GM12878 (cell line): ENCODE results near the gene SLC39A11. TPM values are rescaled to one million over a fixed set of nuclear protein-coding genes. Genes with fewer than 3 reads are reported as not detected.

Experiments
- ATAC-seq: fragments of 200-7000 bp; cut with Tn5 transposase; 3 replicates; pipeline ENCODE4 v1.9.1; 2020; ENCODE audit warnings: mild to moderate bottlenecking, moderate library complexity
- BruUV-seq: library from RNA; stranded (reverse); fragments of 400-500 nt; replicated peaks from 2 replicates; lab custom pipeline; 2021; lab: Mats Ljungman, UMichigan
- CTCF ChIA-PET: fragments of 300-600 bp; sonication (Branson Sonifier 250); formaldehyde crosslinking; extraction: SDS; loops from one replicate; lab custom pipeline; 2021; ENCODE audit warnings: inconsistent platforms; lab: Yijun Ruan, JAX
- POLR2A ChIA-PET: fragments of 350-600 bp; formaldehyde crosslinking; extraction: SDS; loops from one replicate; lab custom pipeline; 2021; ENCODE audit warnings: inconsistent platforms; lab: Charles Lee
- RAD21 ChIA-PET: fragments of 300-600 bp; sonication (Branson Sonifier 250); formaldehyde crosslinking; loops from one replicate; lab custom pipeline; 2023; ENCODE audit warnings: antibody characterized with exemption; ENCODE audit not compliant: unreplicated experiment; lab: Charles Lee
- SMC1A ChIA-PET: fragments of 300-600 bp; sonication (Branson Sonifier 250); formaldehyde crosslinking; loops from one replicate; lab custom pipeline; 2023; ENCODE audit not compliant: unreplicated experiment, uncharacterized antibody; lab: Charles Lee
- DNase-seq: peaks from one replicate; pipeline ENCODE4 v3.0.0-alpha.2; 2011; ENCODE audit warnings: low read depth, low spot score
- FAIRE-seq: peaks from 3 replicates; lab custom pipeline; 2011; peaks lifted over from hg19 to GRCh38; lab: Jason Lieb, UNC
- H2AFZ ChIP-seq: 2 replicates; pipeline ENCODE4 v1.6.0; 2011; ENCODE audit warnings: low read depth, low read length, control low read depth; ENCODE audit not compliant: control insufficient read depth
- H3K27ac ChIP-seq: 2 replicates; pipeline ENCODE4 v1.5.1; 2011; ENCODE audit warnings: control low read depth; ENCODE audit not compliant: control insufficient read depth, insufficient read depth
- H3K27me3 ChIP-seq, 2 experiments: replicated peaks in 1 of 2; 2 replicates each; pipeline versions ENCODE4 v1.6.0 to v1.6.1; 2011; ENCODE audit warnings: low read length in 1 of 2; ENCODE audit not compliant: control insufficient read depth in 2 of 2, insufficient read depth in 2 of 2
- H3K36me3 ChIP-seq, 2 experiments: 2 replicates each; pipeline ENCODE4 v1.5.1; 2011; ENCODE audit warnings: low read length in 1 of 2; ENCODE audit not compliant: control insufficient read depth in 2 of 2, insufficient read depth in 2 of 2
- H3K4me1 ChIP-seq: 2 replicates; pipeline ENCODE4 v1.6.1; 2011; ENCODE audit warnings: mild to moderate bottlenecking, low read length, moderate library complexity, mixed read lengths; ENCODE audit not compliant: control insufficient read depth, insufficient read depth
- H3K4me2 ChIP-seq: 2 replicates; pipeline ENCODE4 v1.6.0; 2011; ENCODE audit warnings: control low read depth; ENCODE audit not compliant: control insufficient read depth, insufficient read depth
- H3K4me3 ChIP-seq: fragments of 200-600 bp; sonication (generic); 2 replicates; pipeline ENCODE4 v1.5.1; 2016
- H3K79me2 ChIP-seq: 2 replicates; pipeline ENCODE4 v1.6.0; 2011; ENCODE audit warnings: low read length; ENCODE audit not compliant: control insufficient read depth, insufficient read depth
- H3K9ac ChIP-seq: 2 replicates; pipeline ENCODE4 v1.8.0; 2011; ENCODE audit warnings: low read length, control low read depth, mixed read lengths; ENCODE audit not compliant: control insufficient read depth, insufficient read depth
- H3K9me3 ChIP-seq: replicated peaks from 3 replicates; pipeline ENCODE4 v1.5.1; 2011; ENCODE audit warnings: mild to moderate bottlenecking, low read length; ENCODE audit not compliant: control insufficient read depth, insufficient read depth
- H4K20me1 ChIP-seq: 2 replicates; pipeline ENCODE4 v1.6.0; 2011; ENCODE audit not compliant: control insufficient read depth, insufficient read depth
- CHD2 ChIP-seq: IDR thresholded peaks from 2 replicates; pipeline ENCODE4 v1.6.1; 2011; ENCODE audit warnings: low read depth, low read length, improper control_type of control experiment, borderline replicate concordance
- CHD4 ChIP-seq: fragments of 200-600 bp; sonication (generic); IDR thresholded peaks from 2 replicates; pipeline ENCODE4 v1.6.1; 2016; ENCODE audit warnings: mild to moderate bottlenecking
- GABPA ChIP-seq: IDR thresholded peaks from 2 replicates; pipeline ENCODE4 v1.6.1; 2014; ENCODE audit warnings: antibody characterized with exemption, low read depth, mild to moderate bottlenecking, inconsistent platforms
- IRF5 ChIP-seq: fragments of 450-650 bp; IDR thresholded peaks from 2 replicates; pipeline ENCODE4 v1.6.1; 2017; ENCODE audit warnings: borderline replicate concordance
- MEF2B ChIP-seq: fragments of 450-650 bp; IDR thresholded peaks from 2 replicates; pipeline ENCODE4 v1.6.1; 2018; ENCODE audit warnings: mild to moderate bottlenecking, moderate library complexity; ENCODE audit not compliant: partially characterized antibody, poor library complexity, severe bottlenecking
- PKNOX1 ChIP-seq: fragments of 450-650 bp; IDR thresholded peaks from 2 replicates; pipeline ENCODE4 v1.6.1; 2016; ENCODE audit warnings: mild to moderate bottlenecking
- POLR2AphosphoS5 ChIP-seq: IDR thresholded peaks from 2 replicates; pipeline ENCODE4 v1.6.1; 2011; ENCODE audit warnings: mild to moderate bottlenecking, low read length, inconsistent platforms
- WRNIP1 ChIP-seq: IDR thresholded peaks from 2 replicates; pipeline ENCODE4 v1.6.1; 2011; ENCODE audit warnings: low read depth, low read length, improper control_type of control experiment, borderline replicate concordance
- WGBS: methylation state at CpG from one replicate; pipeline ENCODE4 v1.1.6; 2016; ENCODE audit warnings: low lambda C conversion rate; ENCODE audit not compliant: insufficient replicate concordance, insufficient coverage; ENCODE audit errors: missing lambda C conversion rate; 5-methylcytosine and 5-hydroxymethylcytosine counted together
- in situ Hi-C: fragments of 300-500 bp; cut with MboI; formaldehyde crosslinking; loops from 9 replicates; pipeline ENCODE4 v1.14.3; 2018; ENCODE audit warnings: mixed read lengths
- intact Hi-C: fragments of 100-400 bp; cut with micrococcal nuclease; formaldehyde crosslinking; loops from one replicate; pipeline ENCODE4 v1.14.2; 2022; ENCODE audit not compliant: unreplicated experiment
- polyA plus RNA-seq, 11 experiments: library from polyadenylated mRNA; depleted of rRNA in 4 of 11; unstranded in 6 of 11; stranded (reverse) in 5 of 11; fragments of >200 nt; fragmentation: Nextera tagmentation in 4 of 11; fragmentation: Illumina TruSeq in 1 of 11; extraction: Ambion mirVana in 4 of 11; extraction: Trizol in 1 of 11; gene quantifications; 1 replicate in 1 of 11; 2 replicates in 10 of 11; pipeline versions ENCODE4 v1.2.1 to v1.2.3, GENCODE V29; 2011 to 2016; ENCODE audit warnings: inconsistent platforms in 2 of 11, missing spikeins in 2 of 11, low read depth in 1 of 11
- total RNA-seq, 4 experiments: library from RNA; depleted of rRNA in 3 of 4; stranded (reverse); fragments of >200 nt in 3 of 4; fragmentation: Illumina TruSeq in 1 of 4; extraction: Trizol in 1 of 4; gene quantifications; 2 replicates each; pipeline versions ENCODE4 v1.2.1 to v1.2.3, GENCODE V29; 2013 to 2021
- TF ChIP-seq, protein P1 (sequence below): fragments of 450-650 bp; IDR thresholded peaks from 2 replicates; pipeline ENCODE4 v1.6.1; 2016; ENCODE audit warnings: mild to moderate bottlenecking

The SLC39A11 gene
- total and polyA plus RNA-seq, 10 of the 15 experiments (the other 5 are each of a cell fraction or from before 2014, with no cell fraction given) = 8.6 to 23.8 (median 14.0) TPM

DNA sequence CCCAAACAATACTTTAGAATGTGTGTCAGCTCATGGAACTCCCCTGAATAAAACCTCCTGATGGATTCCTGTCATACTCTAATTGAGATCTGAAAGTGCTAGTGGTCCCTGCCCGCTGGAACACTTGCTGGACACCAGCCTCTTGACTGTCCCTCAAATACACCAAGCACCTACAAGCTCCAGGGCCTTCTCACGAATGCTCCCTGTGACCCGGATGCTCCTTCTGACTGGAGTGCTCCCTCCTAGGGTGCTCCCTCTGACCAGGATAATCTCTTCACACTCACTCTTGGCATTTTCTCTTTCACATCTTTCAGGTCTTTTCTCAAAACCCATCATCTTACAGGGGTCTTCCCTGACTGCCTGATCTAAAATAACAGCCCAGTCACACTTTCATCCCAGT is 205.9 kb downstream of the SLC39A11 start:
- Histone ChIP-seq H4K20me1 (no peaks in the 10 kb centered on the region), H3K4me3 (no peak overlapping the region), H3K4me1 (no peaks in the 10 kb centered on the region), H3K27me3 (no peaks in the 10 kb centered on the region), H3K9ac (no peak overlapping the region), H3K4me2 (no peak overlapping the region), H3K9me3 (no peaks in the 10 kb centered on the region; the same call in 2 of the 3 replicates), H3K27ac (no peak overlapping the region), H3K79me2 (no peaks in the 10 kb centered on the region), H3K36me3 (no peaks in the 10 kb centered on the region; a peak in 2 of 4 replicates), H2AFZ (no peak overlapping the region)
- no peak for FAIRE-seq
- BruUV-seq = no TSS peak
- TF ChIP-seq POLR2AphosphoS5 (no peak), GABPA (no peak), PKNOX1 (no peak), CHD2 (no peak), CHD4 (no peak), MEF2B (no peak), IRF5 (no peak), WRNIP1 (no peak)
- TF ChIP-seq, protein P1, sequence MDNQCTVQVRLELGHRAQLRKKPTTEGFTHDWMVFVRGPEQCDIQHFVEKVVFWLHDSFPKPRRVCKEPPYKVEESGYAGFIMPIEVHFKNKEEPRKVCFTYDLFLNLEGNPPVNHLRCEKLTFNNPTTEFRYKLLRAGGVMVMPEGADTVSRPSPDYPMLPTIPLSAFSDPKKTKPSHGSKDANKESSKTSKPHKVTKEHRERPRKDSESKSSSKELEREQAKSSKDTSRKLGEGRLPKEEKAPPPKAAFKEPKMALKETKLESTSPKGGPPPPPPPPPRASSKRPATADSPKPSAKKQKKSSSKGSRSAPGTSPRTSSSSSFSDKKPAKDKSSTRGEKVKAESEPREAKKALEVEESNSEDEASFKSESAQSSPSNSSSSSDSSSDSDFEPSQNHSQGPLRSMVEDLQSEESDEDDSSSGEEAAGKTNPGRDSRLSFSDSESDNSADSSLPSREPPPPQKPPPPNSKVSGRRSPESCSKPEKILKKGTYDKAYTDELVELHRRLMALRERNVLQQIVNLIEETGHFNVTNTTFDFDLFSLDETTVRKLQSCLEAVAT = no peak
- DNase-seq = no peak
- ATAC-seq = no peak
- CTCF ChIA-PET = no interaction called here
- 100% methylated on average over 3 of the region's 3 CpGs for WGBS
- intact Hi-C loops (no loop called here), in situ Hi-C loops (no loop called here)
- POLR2A ChIA-PET = no interaction called here
- SMC1A ChIA-PET = no interaction called here
- RAD21 ChIA-PET = no interaction called here
